B cell (primary cell): Measurements from ENCODE around the gene SLC35G6. TPM values are rescaled to one million over a fixed set of nuclear protein-coding genes. Genes with fewer than 3 reads are reported as not detected.
"Not testable (repeated sequence)": the region's sequence is repeated elsewhere in the genome, so short reads cannot be mapped to it uniquely, and the experiment has no call there.

Experiments
- ATAC-seq: fragments of 200-7000 bp; cut with Tn5 transposase; one replicate; pipeline ENCODE4 v1.10.0; 2021; ENCODE audit warnings: low read depth, mild to moderate bottlenecking, moderate number of reproducible peaks, moderate library complexity
- CTCF ChIA-PET: fragments of 350-600 bp; sonication (Branson Sonifier 250); formaldehyde crosslinking; loops from one replicate; lab custom pipeline; 2021; ENCODE audit warnings: antibody characterized with exemption, inconsistent platforms; lab: Charles Lee
- POLR2A ChIA-PET: fragments of 350-600 bp; sonication (Branson Sonifier 250); formaldehyde crosslinking; loops from one replicate; lab custom pipeline; 2021; ENCODE audit warnings: antibody characterized with exemption; lab: Charles Lee
- DNase-seq: peaks from one replicate; pipeline ENCODE4 v3.0.0; 2013
- H2AFZ ChIP-seq: 2 replicates; pipeline ENCODE4 v1.6.1; 2012; ENCODE audit warnings: mild to moderate bottlenecking, low read depth, low read length; ENCODE audit not compliant: insufficient read depth, poor library complexity, severe bottlenecking
- H3K27ac ChIP-seq, 2 donors: 1 replicate in 1 of 2; 2 replicates in 1 of 2; pipeline ENCODE4 v1.5.1; 2012 to 2013; ENCODE audit warnings: low read length in 2 of 2, mild to moderate bottlenecking in 2 of 2, moderate library complexity in 1 of 2
- H3K27me3 ChIP-seq, 4 experiments: fragments of 200-600 bp in 1 of 4; sonication (generic) in 1 of 4; replicated peaks in 1 of 4; 1 replicate in 2 of 4; 2 replicates in 2 of 4; pipeline versions ENCODE4 v1.6.1 to v1.7.0; 2013 to 2016; ENCODE audit warnings: low read length in 3 of 4, mild to moderate bottlenecking in 2 of 4, mixed read lengths in 1 of 4, moderate library complexity in 1 of 4; ENCODE audit not compliant: insufficient read depth in 4 of 4, control insufficient read depth in 3 of 4; ENCODE audit errors: control extremely low read depth in 1 of 4
- H3K36me3 ChIP-seq, 2 experiments: replicated peaks in 1 of 2; 1 replicate in 1 of 2; 2 replicates in 1 of 2; pipeline versions ENCODE4 v1.6.1 to v1.7.1; 2013; ENCODE audit warnings: low read length in 1 of 2; ENCODE audit not compliant: insufficient read depth in 2 of 2, control insufficient read depth in 1 of 2; ENCODE audit errors: control extremely low read depth in 1 of 2, extremely low read depth in 1 of 2
- H3K4me1 ChIP-seq, 2 donors: fragments of 200-600 bp in 1 of 2; sonication (generic) in 1 of 2; 1 replicate in 1 of 2; 2 replicates in 1 of 2; pipeline versions ENCODE4 v1.5.1 to v1.6.1; 2013 to 2017; ENCODE audit warnings: low read length in 2 of 2; ENCODE audit not compliant: control insufficient read depth in 2 of 2, insufficient read depth in 2 of 2
- H3K4me2 ChIP-seq: replicated peaks from 2 replicates; pipeline ENCODE3; 2012; ENCODE audit warnings: mild to moderate bottlenecking, low read depth, low read length; ENCODE audit not compliant: poor library complexity, severe bottlenecking
- H3K4me3 ChIP-seq, 5 experiments: fragments of 200-600 bp in 1 of 5; sonication (generic) in 1 of 5; 1 replicate in 3 of 5; 2 replicates in 2 of 5; pipeline versions ENCODE4 v1.5.1 to v1.7.0; 2011 to 2016; ENCODE audit warnings: low read length in 4 of 5, mild to moderate bottlenecking in 4 of 5, low read depth in 2 of 5, control low read depth in 1 of 5, moderate library complexity in 1 of 5; ENCODE audit not compliant: insufficient read depth in 1 of 5; ENCODE audit errors: control extremely low read depth in 1 of 5, extremely low read depth in 1 of 5
- H3K79me2 ChIP-seq: fragments of 200-600 bp; sonication (generic); one replicate; pipeline ENCODE4 v1.6.0; 2016; ENCODE audit warnings: low read length; ENCODE audit not compliant: control insufficient read depth, insufficient read depth
- H3K9ac ChIP-seq: fragments of 200-600 bp; sonication (generic); 2 replicates; pipeline ENCODE4 v1.6.1; 2017; ENCODE audit warnings: mild to moderate bottlenecking, low read length, moderate library complexity
- H3K9me3 ChIP-seq, 3 donors: one replicate each; pipeline versions ENCODE4 v1.6.1 to v1.7.1; 2013; ENCODE audit warnings: low read length in 2 of 3; ENCODE audit not compliant: control insufficient read depth in 2 of 3, insufficient read depth in 1 of 3; ENCODE audit errors: control extremely low read depth in 1 of 3
- H4K20me1 ChIP-seq: 2 replicates; pipeline ENCODE4 v1.6.0; 2012; ENCODE audit warnings: mild to moderate bottlenecking, low read length; ENCODE audit not compliant: insufficient read depth, control insufficient read depth, poor library complexity, severe bottlenecking
- H3K27ac Mint-ChIP-seq: one replicate; pipeline ENCODE4 v1.8.0; 2021; ENCODE audit warnings: mixed read lengths
- H3K27me3 Mint-ChIP-seq: one replicate; pipeline ENCODE4 v1.8.0; 2021; ENCODE audit warnings: mixed read lengths
- H3K4me1 Mint-ChIP-seq: one replicate; pipeline ENCODE4 v1.8.0; 2021; ENCODE audit warnings: mixed read lengths
- H3K4me3 Mint-ChIP-seq: one replicate; pipeline ENCODE4 v1.8.0; 2021; ENCODE audit warnings: mixed read lengths
- H3K9me3 Mint-ChIP-seq: one replicate; pipeline ENCODE4 v1.8.0; 2022; ENCODE audit warnings: mixed read lengths; ENCODE audit not compliant: insufficient read depth
- CTCF ChIP-seq: fragments of 200-600 bp; IDR thresholded peaks from one replicate; pipeline ENCODE4 v1.8.0; 2022; ENCODE audit warnings: antibody characterized with exemption, mild to moderate bottlenecking
- EZH2 ChIP-seq: IDR thresholded peaks from 2 replicates; pipeline ENCODE4 v1.6.1; 2012; ENCODE audit warnings: borderline replicate concordance, low read depth, mild to moderate bottlenecking, moderate library complexity, low read length; ENCODE audit not compliant: insufficient read depth, poor library complexity, severe bottlenecking
- WGBS: methylation state at CpG from one replicate; pipeline ENCODE4 v1.1.5; 2013; ENCODE audit warnings: missing lambda C conversion rate; ENCODE audit not compliant: insufficient coverage; 5-methylcytosine and 5-hydroxymethylcytosine counted together
- intact Hi-C: fragments of 100-400 bp; cut with micrococcal nuclease; formaldehyde crosslinking; loops from one replicate; pipeline ENCODE4 v1.10.0; 2022
- polyA plus RNA-seq: library from polyadenylated mRNA; depleted of rRNA; stranded (reverse); fragments of >200 nt; gene quantifications from 2 replicates; pipeline ENCODE4 v1.2.3, GENCODE V29; 2012
- total RNA-seq, 2 donors: library from RNA; stranded (reverse); fragments of 120-200 nt in 1 of 2; gene quantifications; 1 replicate in 1 of 2; 2 replicates in 1 of 2; pipeline versions ENCODE4 v1.2.3 to v1.2.4, GENCODE V29; 2013 to 2022

Gene SLC35G6
- total and polyA plus RNA-seq, 2 donors (not counting 1 experiment from before 2014, with no cell fraction given), result 0.04 to 0.30 TPM

- peak overlapping the region; percentile 64 to 95 for H3K27ac ChIP-seq
- no peaks in the 10 kb centered on the region for H3K27me3 Mint-ChIP-seq
- no peaks in the 10 kb centered on the region for H3K36me3 ChIP-seq
- ChIA-PET CTCF (interaction anchor here (0.6 to 2.3 kb wide), 6 partner anchors 35 to 150 kb away, joined by 3 to 15 read pairs (median 4); no protein-coding TSS in a partner anchor), POLR2A (interaction anchor here (0.6 to 1.5 kb wide), 10 partner anchors 9 to 241 kb away, joined by 3 to 9 read pairs (median 4); partner anchors contain the start of genes CD68, MPDU1, PHF23 and TMEM256)
- no peak for TF ChIP-seq CTCF
- TF ChIP-seq EZH2, result no peak
- no peaks in the 10 kb centered on the region for H3K27me3 ChIP-seq
- H3K4me3 ChIP-seq, result peak overlapping the region; percentile 63 to 88 (median 70)
- H3K9me3 Mint-ChIP-seq, result no peaks in the 10 kb centered on the region
- no peak for ATAC-seq
- peaks cover 39% of the 10 kb centered on the region for H4K20me1 ChIP-seq
- WGBS, result 9% methylated on average over 6 of the region's 8 CpGs
- intact Hi-C loops, result no loop called here
- H3K9ac ChIP-seq, result peak overlapping the region; percentile 98
- no peaks in the 10 kb centered on the region for H3K9me3 ChIP-seq
- H3K27ac Mint-ChIP-seq, result peak overlapping the region; percentile 96
- H3K79me2 ChIP-seq, result peaks cover 92% of the 10 kb centered on the region
- H3K4me3 Mint-ChIP-seq, result peak overlapping the region; percentile 97
- peaks cover 70% of the 10 kb centered on the region for H3K4me1 Mint-ChIP-seq
- peaks cover 31 to 56% of the 10 kb centered on the region in 2 donors for H3K4me1 ChIP-seq
- no peak for DNase-seq
- H2AFZ ChIP-seq, result peak overlapping the region; percentile 91
- H3K4me2 ChIP-seq, result peak overlapping the region; percentile 93
Observed at GRCh38 chr17:7480089-7480384, 1.2 kb upstream of the SLC35G6 start.

GRCh38 chr17:7481842-7482741 lies 846 bp downstream of the SLC35G6 start:
- peak overlapping the region in 1 of 2 donors; percentile 15 for H3K27ac ChIP-seq
- 97% methylated on average over 26 of the region's 31 CpGs for WGBS

DNA sequence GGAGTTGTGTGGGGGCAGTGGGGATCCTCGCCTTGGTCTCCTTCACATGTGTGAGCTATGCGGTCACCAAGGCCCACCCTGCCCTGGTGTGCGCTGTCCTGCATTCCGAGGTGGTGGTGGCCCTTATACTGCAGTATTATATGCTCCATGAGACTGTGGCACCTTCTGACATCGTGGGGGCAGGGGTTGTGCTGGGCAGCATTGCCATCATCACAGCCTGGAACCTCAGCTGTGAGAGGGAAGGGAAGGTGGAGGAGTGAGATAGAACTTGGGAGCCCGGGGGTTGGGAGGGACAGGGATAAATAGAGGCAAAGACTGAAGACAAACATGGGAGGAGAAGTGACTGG lies 1.5 kb downstream of the SLC35G6 start:
- WGBS, result 75% methylated on average over 2 of the region's 6 CpGs
- CTCF ChIA-PET, result interaction anchor here (1.2 to 3.5 kb wide), 2 partner anchors 46 to 205 kb away, joined by 3 to 17 read pairs; partner anchors contain the start of gene TP53
- peak overlapping the region in 4 of 5 experiments; percentile 95 to 100 (median 98) for H3K4me3 ChIP-seq

More at GRCh38 chr17:7481842-7482741, 846 bp downstream of the SLC35G6 start:
- H3K4me3 ChIP-seq, H2AFZ ChIP-seq, H3K27me3 Mint-ChIP-seq, H3K27me3 ChIP-seq, H3K36me3 ChIP-seq, H3K9me3 ChIP-seq, H3K4me2 ChIP-seq, ATAC-seq, H3K9me3 Mint-ChIP-seq, DNase-seq, H3K9ac ChIP-seq: not testable (repeated sequence)
- Mint-ChIP-seq H3K4me1 (peaks cover 72% of the 10 kb centered on the region), H3K4me3 (peak overlapping the region; percentile 99), H3K27ac (peak overlapping the region; percentile 100)
- ChIA-PET POLR2A (interaction anchor here (0.5 to 1.2 kb wide), 2 partner anchors 45 to 82 kb away, joined by 3 read pairs; no protein-coding TSS in a partner anchor), CTCF (interaction anchor here (0.6 to 3.5 kb wide), 3 partner anchors 26 to 45 kb away, joined by 3 to 17 read pairs (median 15); no protein-coding TSS in a partner anchor)
- Histone ChIP-seq H3K4me1 (peaks cover 36 to 62% of the 10 kb centered on the region in 2 donors), H4K20me1 (peaks cover 38% of the 10 kb centered on the region), H3K79me2 (peaks cover 92% of the 10 kb centered on the region)
- intact Hi-C loops, result loop anchor here (2.0 kb wide), 1 partner anchor 277 kb away; no protein-coding TSS in a partner anchor

More for the DNA sequence above, 1.5 kb downstream of the SLC35G6 start:
- not testable (repeated sequence) for H3K27me3 ChIP-seq, H3K36me3 ChIP-seq, H3K9me3 ChIP-seq, H3K27me3 Mint-ChIP-seq, DNase-seq, H3K9me3 Mint-ChIP-seq, ATAC-seq
- POLR2A ChIA-PET, result interaction anchor here (0.6 to 3.0 kb wide), 4 partner anchors 27 to 360 kb away, joined by 5 to 27 read pairs (median 9); partner anchors contain the start of gene TMEM102
- Mint-ChIP-seq H3K27ac (peak overlapping the region; percentile 100), H3K4me1 (peaks cover 72% of the 10 kb centered on the region), H3K4me3 (peak overlapping the region; percentile 99)
- Histone ChIP-seq H4K20me1 (peaks cover 38% of the 10 kb centered on the region), H3K4me2 (peak overlapping the region; percentile 95), H3K4me1 (peaks cover 37 to 62% of the 10 kb centered on the region in 2 donors), H3K9ac (peak overlapping the region; percentile 98), H3K27ac (peak overlapping the region; percentile 100), H2AFZ (peak overlapping the region; percentile 78), H3K79me2 (peaks cover 92% of the 10 kb centered on the region)
- intact Hi-C loops, result loop anchor here (1.0 to 2.0 kb wide), 4 partner anchors 78 to 278 kb away; partner anchors contain the start of genes ELP5, PLSCR3 and TMEM256
